SK-N-SH (cell line): ENCODE results near the gene UBE3C. TPM values are rescaled to one million over a fixed set of nuclear protein-coding genes. Genes with fewer than 3 reads are reported as not detected.

Experiments used
- CTCF ChIA-PET: fragments of 300-600, 350-600 bp; formaldehyde crosslinking; extraction: SDS; loops from one replicate; lab custom pipeline; 2021; lab: Yijun Ruan, JAX
- POLR2A ChIA-PET: fragments of 350-600 bp; sonication (Branson Sonifier 250); formaldehyde crosslinking; extraction: SDS; loops from one replicate; lab custom pipeline; 2020; ENCODE audit warnings: antibody characterized with exemption, inconsistent platforms; lab: Yijun Ruan, JAX
- DNase-seq: peaks from one replicate; pipeline ENCODE4 v3.0.0; 2012
- H2AFZ ChIP-seq: fragments of 200-600 bp; sonication (generic); 2 replicates; pipeline ENCODE4 v1.8.1; 2016; ENCODE audit warnings: antibody characterized with exemption, mild to moderate bottlenecking, low read depth
- H3F3A ChIP-seq: fragments of 200-600 bp; sonication (generic); replicated peaks from 2 replicates; pipeline ENCODE3; 2016; ENCODE audit warnings: antibody characterized with exemption, mild to moderate bottlenecking; ENCODE audit not compliant: insufficient read depth
- H3K27ac ChIP-seq, 2 experiments: fragments of 200-500 bp in 1 of 2; fragments of 200-600 bp in 1 of 2; sonication (Bioruptor generic) in 1 of 2; sonication (generic), shearing (Covaris generic) in 1 of 2; 2 replicates each; pipeline versions ENCODE4 v1.5.1 to v1.6.1; 2014 to 2016; ENCODE audit warnings: low read depth in 2 of 2, inconsistent platforms in 1 of 2, low read length in 1 of 2, mild to moderate bottlenecking in 1 of 2, mixed read lengths in 1 of 2
- H3K27me3 ChIP-seq: fragments of 200-600 bp; sonication (generic), shearing (Covaris generic); 2 replicates; pipeline ENCODE4 v1.6.1; 2016; ENCODE audit warnings: mixed run types; ENCODE audit not compliant: insufficient read depth
- H3K36me3 ChIP-seq, 2 experiments: fragments of 200-500 bp in 1 of 2; fragments of 200-600 bp in 1 of 2; sonication (Bioruptor generic) in 1 of 2; sonication (generic) in 1 of 2; replicated peaks in 1 of 2; 2 replicates each; pipeline versions ENCODE3 to v1.5.1; 2014 to 2016; ENCODE audit warnings: low read length in 1 of 2, mild to moderate bottlenecking in 1 of 2; ENCODE audit not compliant: insufficient read depth in 2 of 2, control insufficient read depth in 1 of 2
- H3K4me1 ChIP-seq, 2 experiments: fragments of 200-500 bp in 1 of 2; fragments of 200-600 bp in 1 of 2; sonication (Bioruptor generic) in 1 of 2; sonication (generic), shearing (Covaris generic) in 1 of 2; 2 replicates each; pipeline versions ENCODE4 v1.5.1 to v1.6.1; 2014 to 2016; ENCODE audit warnings: low read depth in 1 of 2, low read length in 1 of 2, mixed run types in 1 of 2; ENCODE audit not compliant: insufficient read depth in 2 of 2, control insufficient read depth in 1 of 2
- H3K4me2 ChIP-seq: fragments of 200-600 bp; sonication (generic), shearing (Covaris generic); 2 replicates; pipeline ENCODE4 v1.6.1; 2017; ENCODE audit warnings: mixed run types
- H3K4me3 ChIP-seq, 2 experiments: fragments of 200-500 bp in 1 of 2; fragments of 200-600 bp in 1 of 2; sonication (Bioruptor generic) in 1 of 2; sonication (generic), shearing (Covaris generic) in 1 of 2; 2 replicates each; pipeline versions ENCODE4 v1.5.1 to v1.8.1; 2014 to 2016; ENCODE audit warnings: low read depth in 2 of 2, inconsistent platforms in 1 of 2, low read length in 1 of 2, mild to moderate bottlenecking in 1 of 2, mixed read lengths in 1 of 2, moderate library complexity in 1 of 2
- H3K79me2 ChIP-seq: fragments of 200-600 bp; sonication (generic); 2 replicates; pipeline ENCODE4 v1.8.1; 2017; ENCODE audit warnings: mild to moderate bottlenecking; ENCODE audit not compliant: insufficient read depth
- H3K9ac ChIP-seq: fragments of 200-600 bp; sonication (generic); 2 replicates; pipeline ENCODE4 v1.6.1; 2017; ENCODE audit warnings: mixed run types
- H3K9me2 ChIP-seq: fragments of 200-600 bp; sonication (generic); 2 replicates; pipeline ENCODE4 v1.6.1; 2017; ENCODE audit warnings: mixed run types
- H3K9me3 ChIP-seq: fragments of 200-600 bp; sonication (generic); 2 replicates; pipeline ENCODE4 v1.6.1; 2017; ENCODE audit warnings: mixed run types, mild to moderate bottlenecking, moderate library complexity
- H4K20me1 ChIP-seq: fragments of 200-600 bp; sonication (generic); 2 replicates; pipeline ENCODE4 v1.6.1; 2017; ENCODE audit warnings: mild to moderate bottlenecking, mixed run types; ENCODE audit not compliant: insufficient read depth
- EP300 ChIP-seq, 2 experiments: IDR thresholded peaks; 2 replicates each; pipeline versions ENCODE4 v1.4.0 to v1.6.1; 2012; ENCODE audit warnings: borderline replicate concordance in 1 of 2, low read depth in 1 of 2, low read length in 1 of 2
- FOXM1 ChIP-seq: IDR thresholded peaks from 2 replicates; pipeline ENCODE4 v1.4.0; 2012; ENCODE audit warnings: low read depth, mild to moderate bottlenecking
- MAX ChIP-seq: IDR thresholded peaks from 2 replicates; pipeline ENCODE4 v1.4.0; 2012; ENCODE audit warnings: low read depth
- MEF2A ChIP-seq: IDR thresholded peaks from 2 replicates; pipeline ENCODE4 v1.4.0; 2012; ENCODE audit warnings: low read depth, borderline replicate concordance
- MXI1 ChIP-seq: IDR thresholded peaks from 2 replicates; pipeline ENCODE4 v1.6.1; 2012; ENCODE audit warnings: mild to moderate bottlenecking, low read depth, low read length, improper control_type of control experiment
- NFIC ChIP-seq: IDR thresholded peaks from 2 replicates; pipeline ENCODE4 v1.4.0; 2012; ENCODE audit warnings: borderline replicate concordance
- POLR2AphosphoS5 ChIP-seq: IDR thresholded peaks from 2 replicates; pipeline ENCODE4 v1.6.1; 2012; ENCODE audit warnings: low read depth, low read length
- RAD21 ChIP-seq: IDR thresholded peaks from 2 replicates; pipeline ENCODE4 v1.6.1; 2012; ENCODE audit warnings: mild to moderate bottlenecking, low read length
- RFX5 ChIP-seq: IDR thresholded peaks from 2 replicates; pipeline ENCODE4 v1.6.1; 2012; ENCODE audit warnings: mild to moderate bottlenecking, improper control_type of control experiment, low read length
- SIN3A ChIP-seq: IDR thresholded peaks from 2 replicates; pipeline ENCODE4 v1.6.1; 2012; ENCODE audit warnings: low read depth, mild to moderate bottlenecking, low read length, moderate library complexity, borderline replicate concordance
- YY1 ChIP-seq: IDR thresholded peaks from 2 replicates; pipeline ENCODE4 v1.4.0; 2012; ENCODE audit warnings: low read depth, mild to moderate bottlenecking
- WGBS: methylation state at CpG from one replicate; pipeline ENCODE4 v1.1.6; 2017; ENCODE audit warnings: low lambda C conversion rate; 5-methylcytosine and 5-hydroxymethylcytosine counted together
- polyA plus RNA-seq, 3 experiments: library from polyadenylated mRNA; depleted of rRNA; stranded (reverse); fragments of >200 nt; gene quantifications; 2 replicates each; pipeline ENCODE4 v1.2.3, GENCODE V29; 2012

UBE3C gene
- polyA plus RNA-seq, 1 of the 3 experiments (the other 2 are of a cell fraction): 48.4 TPM

DNA sequence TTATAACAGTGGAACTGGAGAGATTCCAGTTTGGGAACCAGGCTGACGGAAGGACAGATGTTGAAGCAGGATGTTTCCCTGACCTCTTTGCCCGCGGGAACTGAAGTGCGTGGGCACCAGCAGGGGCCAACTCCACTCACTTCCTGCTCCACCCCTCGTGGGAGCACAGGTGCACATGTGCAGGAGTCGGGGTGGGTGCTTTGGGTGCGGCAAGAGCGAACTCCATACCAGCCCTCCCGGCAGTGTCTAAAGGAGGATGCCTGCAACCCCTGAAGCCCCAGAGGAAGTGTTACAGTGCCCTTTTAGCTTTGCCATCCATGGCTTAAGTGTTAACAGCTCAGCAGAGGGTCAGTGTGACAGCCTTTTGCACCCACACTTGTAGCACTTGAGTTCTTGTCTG is 27.4 kb upstream of the UBE3C start:
- POLR2A ChIA-PET: no interaction called here
- CTCF ChIA-PET: no interaction called here

DNA sequence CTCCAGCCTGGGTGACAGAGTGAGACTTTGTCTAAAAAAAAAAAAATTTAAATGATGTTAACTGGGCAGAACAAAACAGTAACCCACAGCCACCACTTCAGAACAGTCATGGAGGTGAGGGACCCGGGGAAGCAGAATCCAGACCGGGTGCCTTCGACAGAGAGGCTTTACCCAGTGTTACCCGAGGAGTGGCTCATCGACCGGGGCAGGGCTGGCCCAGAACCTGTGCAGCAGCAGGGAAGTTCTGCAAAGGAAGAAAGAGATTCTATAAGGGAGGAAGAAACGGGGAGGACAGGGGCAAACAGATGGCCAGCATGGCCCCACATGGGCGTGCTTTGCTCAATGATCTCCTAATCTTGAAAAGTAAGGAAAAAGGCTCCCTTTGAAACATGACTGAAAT is 26.0 kb upstream of the UBE3C start:
- H3K9me3 ChIP-seq: no peaks in the 10 kb centered on the region
- H3K36me3 ChIP-seq: no peaks in the 10 kb centered on the region
- ChIA-PET POLR2A (no interaction called here), CTCF (no interaction called here)
- 7% methylated on average over 8 of the region's 8 CpGs for WGBS
- H3K4me3 ChIP-seq: no peak overlapping the region
- no peak overlapping the region for H2AFZ ChIP-seq
- no peaks in the 10 kb centered on the region for H3K79me2 ChIP-seq
- no peak overlapping the region for H3K27ac ChIP-seq
- TF ChIP-seq EP300 (IDR thresholded peaks at IDR 0.05; ENCODE audit: borderline replicate concordance in 1 of 2, low read depth in 1 of 2, low read length in 1 of 2) (no peak), RAD21 (no peak)
- no peaks in the 10 kb centered on the region for H4K20me1 ChIP-seq
- H3K4me2 ChIP-seq: no peak overlapping the region
- H3K27me3 ChIP-seq: peaks cover 35% of the 10 kb centered on the region
- H3K9ac ChIP-seq: no peak overlapping the region
- DNase-seq: no peak
- H3F3A ChIP-seq: no peaks in the 10 kb centered on the region
- H3K4me1 ChIP-seq: no peaks in the 10 kb centered on the region
- H3K9me2 ChIP-seq: no peaks in the 10 kb centered on the region

More for the DNA sequence above, 27.4 kb upstream of the UBE3C start:
- no peak overlapping the region; a peak in 1 of 4 replicates for H3K4me3 ChIP-seq
- H3F3A ChIP-seq: no peaks in the 10 kb centered on the region
- WGBS: 13% methylated on average over 9 of the region's 9 CpGs
- H3K9me2 ChIP-seq: no peaks in the 10 kb centered on the region
- DNase-seq: no peak
- H3K36me3 ChIP-seq: no peaks in the 10 kb centered on the region
- no peak overlapping the region for H2AFZ ChIP-seq
- no peak for TF ChIP-seq MAX
- no peak for TF ChIP-seq YY1
- no peak for TF ChIP-seq NFIC
- no peak for TF ChIP-seq MXI1
- no peak for TF ChIP-seq RAD21
- TF ChIP-seq RFX5: no peak
- H3K4me1 ChIP-seq: no peaks in the 10 kb centered on the region
- H3K79me2 ChIP-seq: no peaks in the 10 kb centered on the region
- no peak overlapping the region for H3K9ac ChIP-seq
- H3K4me2 ChIP-seq: no peak overlapping the region
- H4K20me1 ChIP-seq: no peaks in the 10 kb centered on the region
- no peak overlapping the region for H3K27ac ChIP-seq
- peaks cover 47% of the 10 kb centered on the region for H3K27me3 ChIP-seq
- H3K9me3 ChIP-seq: no peaks in the 10 kb centered on the region

- H3F3A ChIP-seq: no peaks in the 10 kb centered on the region
- H3K9me2 ChIP-seq: no peaks in the 10 kb centered on the region
- ChIA-PET POLR2A (no interaction called here), CTCF (interaction anchor here (1.0 kb wide), 1 partner anchor 86 kb away, joined by 3 read pairs; no protein-coding TSS in a partner anchor)
- peaks cover 35% of the 10 kb centered on the region for H3K27me3 ChIP-seq
- H2AFZ ChIP-seq: no peak overlapping the region
- no peak overlapping the region for H3K27ac ChIP-seq
- H3K9me3 ChIP-seq: no peaks in the 10 kb centered on the region
- H3K79me2 ChIP-seq: no peaks in the 10 kb centered on the region
- no peak overlapping the region for H3K9ac ChIP-seq
- no peak overlapping the region for H3K4me2 ChIP-seq
- WGBS: 5% methylated on average over 2 of the region's 2 CpGs
- H4K20me1 ChIP-seq: no peaks in the 10 kb centered on the region
- H3K4me1 ChIP-seq: no peaks in the 10 kb centered on the region
- no peak for DNase-seq
- no peaks in the 10 kb centered on the region for H3K36me3 ChIP-seq
- TF ChIP-seq POLR2AphosphoS5 (no peak), FOXM1 (no peak), MEF2A (no peak), SIN3A (no peak)
- H3K4me3 ChIP-seq: no peak overlapping the region
Measured at GRCh38 chr7:157113607-157114006, 25.1 kb upstream of the UBE3C start.
